ENCODE data around the gene PTPRT. TPM values are rescaled to one million over a fixed set of nuclear protein-coding genes. Genes with fewer than 3 reads are reported as not detected.

Gene PTPRT
- total RNA-seq, 1 donor from 2014 or later, result not detected

DNA sequence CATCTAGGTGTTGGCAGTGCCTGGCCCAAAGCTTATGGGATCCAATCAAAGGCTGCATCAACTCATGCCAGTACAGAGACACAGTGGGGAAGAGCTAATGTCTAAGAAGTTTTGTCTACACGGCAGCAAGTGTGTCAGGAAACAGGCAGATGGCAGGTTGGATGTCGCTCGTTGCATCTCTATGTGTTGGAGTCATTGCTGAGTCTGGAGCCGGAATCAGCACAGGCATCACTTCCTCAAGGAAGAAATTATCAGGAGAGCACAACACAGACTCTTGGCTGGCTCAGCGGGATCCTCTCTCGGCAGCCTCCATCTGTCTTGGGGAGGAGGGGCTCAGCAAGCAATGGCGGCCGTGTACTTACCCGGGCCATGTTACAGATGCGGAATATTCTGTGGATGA, 1104.3 kb downstream of the PTPRT start:
- no peak for DNase-seq (ENCODE audit: low read depth)

DNA sequence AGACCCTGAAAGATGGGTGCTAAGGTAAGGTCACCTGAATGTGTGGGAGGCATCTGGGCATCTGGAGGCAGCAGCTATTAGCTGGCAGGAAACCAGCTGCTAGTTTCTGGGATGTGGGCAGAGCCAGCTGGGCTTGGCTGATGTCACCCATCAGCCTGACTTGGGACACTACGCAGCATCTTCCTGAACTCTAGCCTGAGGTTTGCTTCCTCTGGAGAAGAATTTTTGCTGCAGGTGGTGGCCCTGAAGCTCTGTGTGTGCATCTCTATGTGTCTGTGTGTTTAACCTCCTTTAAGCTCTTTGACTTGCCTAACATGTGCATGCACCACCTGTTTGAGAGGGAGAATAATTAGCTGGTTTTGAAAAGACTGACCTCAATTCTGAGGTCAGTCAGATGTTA, 1106.4 kb downstream of the PTPRT start:
- no peak for DNase-seq (ENCODE audit: low read depth)

DNA sequence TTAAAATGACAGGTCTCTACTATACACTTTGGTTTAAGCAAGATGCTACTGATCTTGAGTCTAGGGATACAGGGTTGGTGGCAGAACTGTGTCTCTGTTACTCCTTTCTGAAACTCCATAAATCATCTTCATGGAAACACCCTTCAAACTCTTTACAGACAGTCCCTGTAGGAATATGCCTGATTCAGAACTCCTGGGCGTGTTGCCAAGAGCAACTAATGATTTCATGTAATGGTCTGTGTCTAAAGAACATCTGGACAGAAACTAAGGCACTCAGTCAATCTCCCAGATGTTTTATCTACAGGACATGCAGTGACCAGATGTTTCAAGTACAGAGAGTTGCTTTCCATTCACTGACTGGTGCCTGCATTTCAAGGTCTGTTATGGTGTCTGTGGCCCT, 1107.1 kb downstream of the PTPRT start:
- DNase-seq (ENCODE audit: low read depth), result no peak

DNA sequence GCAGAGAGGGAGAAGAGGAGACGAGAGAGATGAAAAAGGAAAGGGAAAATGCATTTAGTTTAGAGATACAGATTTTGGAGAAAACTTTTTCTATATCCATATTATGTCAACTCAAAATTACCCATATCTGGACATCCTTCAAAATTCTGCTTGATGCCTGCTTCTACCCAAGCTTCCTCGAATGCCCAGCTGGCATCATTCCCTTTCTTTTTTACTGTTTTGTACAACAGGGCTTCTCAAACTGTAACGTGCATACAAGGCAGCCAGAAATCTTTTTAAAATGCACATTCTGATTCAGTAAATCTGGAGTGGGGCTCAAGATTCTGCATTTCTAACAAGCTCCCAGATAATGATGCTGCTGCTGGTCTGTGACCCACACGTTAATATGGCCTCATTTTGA, 1108.8 kb downstream of the PTPRT start:
- no peak for DNase-seq (ENCODE audit: low read depth)

DNA sequence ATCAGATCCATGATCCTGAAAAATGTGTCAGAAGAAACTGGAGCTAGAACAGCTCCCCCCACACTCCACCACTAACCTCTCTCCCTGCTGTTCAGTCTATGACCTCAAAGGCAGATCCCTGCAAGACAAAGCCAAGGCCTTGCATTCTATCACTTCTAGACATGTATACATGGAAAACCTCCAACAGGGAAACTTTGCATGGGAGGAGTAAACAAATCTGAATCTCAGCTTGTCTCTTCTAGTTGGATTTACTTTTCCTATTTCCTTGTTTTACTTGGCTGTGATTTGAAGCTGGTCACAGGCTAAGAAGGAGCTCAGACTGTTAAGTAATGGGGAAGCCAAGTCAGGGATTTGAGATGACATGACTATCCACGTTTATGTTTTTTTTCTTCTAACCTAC, 1114.8 kb downstream of the PTPRT start:
- DNase-seq (ENCODE audit: low read depth), result no peak

DNA sequence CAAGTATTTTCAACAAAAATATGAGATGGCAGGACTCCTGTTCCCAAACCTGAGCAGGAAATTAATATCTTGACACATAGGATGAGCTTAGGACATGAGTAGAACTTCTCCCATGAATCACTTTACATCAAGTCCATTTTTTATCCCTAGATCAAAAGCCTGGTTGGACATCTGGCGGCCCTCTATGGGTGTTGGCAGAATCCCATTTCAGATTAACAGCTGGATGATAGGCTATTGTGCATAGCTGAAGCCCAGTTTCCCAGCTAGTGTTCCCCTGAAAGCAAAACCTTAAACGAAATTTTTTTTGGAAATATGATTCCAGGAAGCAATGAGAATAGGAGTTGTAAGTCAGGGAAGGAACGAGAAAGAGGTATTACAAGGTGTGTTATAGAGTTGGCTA, 1122.1 kb downstream of the PTPRT start:
- no peak for DNase-seq (ENCODE audit: low read depth)

- no peak for DNase-seq (ENCODE audit: low read depth)
These were observed 1122.5 kb downstream of the PTPRT start for GRCh38 chr20:42067174-42067573.

GRCh38 chr20:42063141-42063540, 1126.6 kb downstream of the PTPRT start:
- DNase-seq (ENCODE audit: low read depth), result no peak

GRCh38 chr20:42053350-42053749, 1136.4 kb downstream of the PTPRT start:
- no peak for DNase-seq (ENCODE audit: low read depth)

DNA sequence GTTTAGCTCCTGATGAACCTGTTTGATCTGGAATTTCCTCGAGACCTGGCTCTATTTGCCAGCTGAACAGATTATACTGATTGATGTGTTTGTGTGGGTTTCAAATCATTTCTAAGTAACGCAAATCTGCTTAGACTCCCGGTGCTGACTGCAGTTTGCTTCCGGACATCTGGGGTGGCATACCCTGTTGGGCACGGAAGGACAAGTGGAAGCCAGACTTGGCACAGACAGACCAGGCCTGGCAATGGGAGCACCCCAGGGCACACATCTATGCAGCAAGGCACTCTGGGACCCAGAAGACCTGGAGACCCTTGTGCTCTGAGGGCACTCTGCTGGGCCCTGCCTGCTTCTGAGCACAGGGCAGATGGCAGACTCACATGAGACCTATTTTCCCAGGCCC, 1137.8 kb downstream of the PTPRT start:
- no peak for DNase-seq (ENCODE audit: low read depth)

DNA sequence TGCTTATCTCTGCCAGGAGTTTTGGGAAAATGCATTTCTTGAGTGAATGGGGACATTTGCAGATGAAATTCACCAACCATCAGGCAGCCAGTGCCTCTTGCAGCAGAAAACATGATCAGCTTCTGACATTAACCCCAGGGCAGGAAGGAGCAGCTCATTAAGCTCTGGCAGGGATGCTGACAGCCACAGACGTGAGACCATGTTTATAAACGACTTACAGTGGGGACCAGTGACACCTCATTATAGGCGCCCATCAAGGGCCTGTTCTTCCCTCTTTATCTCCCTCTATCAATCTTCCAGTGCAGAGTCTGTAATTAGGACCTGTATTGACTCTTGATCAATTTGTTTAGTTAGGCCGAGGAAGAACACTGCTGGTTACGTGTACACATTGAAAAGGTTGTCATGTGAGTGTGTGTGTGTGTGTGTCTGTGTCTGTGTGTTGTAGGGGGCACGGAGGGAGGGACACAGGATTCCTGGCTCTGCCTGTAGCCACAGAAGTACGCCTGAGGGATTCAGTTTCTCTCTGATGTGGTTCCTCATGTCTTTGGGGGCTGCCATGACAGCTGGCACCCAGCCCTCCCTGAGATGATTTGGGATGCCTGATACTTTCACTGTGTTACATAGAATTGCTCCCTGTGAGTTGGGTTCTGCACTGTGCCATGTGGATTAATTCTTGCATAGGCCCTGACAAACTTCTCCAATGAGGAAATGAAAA, 1143.2 kb downstream of the PTPRT start:
- DNase-seq (ENCODE audit: low read depth), result no peak

- DNase-seq (ENCODE audit: low read depth), result no peak
These were observed 1145.8 kb downstream of the PTPRT start for GRCh38 chr20:42043921-42044320.

DNA sequence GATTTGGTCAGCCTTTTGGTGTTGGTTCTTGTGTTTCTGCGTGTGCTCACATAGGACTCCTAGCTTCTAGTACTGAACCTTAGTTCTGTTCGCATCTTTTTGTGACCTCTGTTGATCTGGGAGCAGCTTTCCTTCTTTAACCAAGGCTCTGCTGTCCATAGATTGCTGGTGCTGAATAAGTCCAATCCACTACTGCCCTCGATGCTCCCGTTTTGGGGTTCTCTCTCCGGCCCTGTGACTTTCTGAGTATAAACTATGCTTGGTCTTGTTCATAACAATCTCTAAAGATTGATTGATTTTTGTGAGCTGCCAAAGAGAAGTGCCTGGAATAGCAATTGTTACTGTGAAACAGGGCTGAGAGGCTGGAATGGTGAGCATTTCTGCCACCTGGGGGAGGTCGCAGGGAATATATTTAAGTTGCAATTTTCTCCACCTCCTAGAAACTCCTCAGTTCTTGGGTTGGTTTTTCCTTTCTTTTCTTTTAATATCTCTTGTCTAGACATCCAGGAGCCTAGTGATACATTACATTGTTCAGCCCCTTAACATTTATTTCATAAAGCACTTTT, 1148.6 kb downstream of the PTPRT start:
- no peak for DNase-seq (ENCODE audit: low read depth)

- no peak for DNase-seq (ENCODE audit: low read depth)
These were observed 1161.9 kb downstream of the PTPRT start for GRCh38 chr20:42027746-42028268.

- no peak for DNase-seq (ENCODE audit: low read depth)
These were observed 1163.1 kb downstream of the PTPRT start for GRCh38 chr20:42026599-42026998.

DNA sequence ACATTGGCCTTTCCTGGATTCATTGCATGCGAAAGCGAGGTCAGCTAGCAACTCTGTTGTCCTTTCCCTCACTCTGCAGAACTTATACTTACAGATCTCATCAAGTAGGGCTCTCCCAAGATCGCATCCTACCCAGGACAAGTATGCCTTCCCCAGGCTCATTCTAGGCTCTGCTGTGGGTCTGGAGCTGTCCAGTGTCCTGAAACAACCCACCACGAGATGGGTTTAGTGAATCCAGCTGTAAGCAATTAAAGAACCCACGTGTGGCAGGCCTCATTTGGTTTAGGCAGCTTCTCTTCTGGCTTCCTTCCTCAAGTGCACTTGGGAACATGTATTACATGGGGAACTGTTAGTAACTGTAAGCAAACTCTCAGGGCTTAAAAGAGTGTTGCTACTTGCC, 1165.1 kb downstream of the PTPRT start:
- no peak for DNase-seq (ENCODE audit: low read depth)
